Daoy (cell line): ENCODE measurements around the gene WDPCP. TPM values are rescaled to one million over a fixed set of nuclear protein-coding genes. Genes with fewer than 3 reads are reported as not detected.
"Not testable (repeated sequence)": the region's sequence is repeated elsewhere in the genome, so short reads cannot be mapped to it uniquely, and the experiment has no call there.

Experiments
- DNase-seq: peaks from one replicate; pipeline ENCODE4 v3.0.0-alpha.2; 2015; ENCODE audit warnings: low read depth
- total RNA-seq: library from RNA; depleted of rRNA; stranded (reverse); fragments of >200 nt; shearing (Covaris generic); gene quantifications from 2 replicates; pipeline ENCODE4 v1.2.3, GENCODE V29; 2014

The WDPCP gene
- total RNA-seq, 1 experiment from 2014 or later: 6.6 TPM

GRCh38 chr2:63544017-63544627 lies 44.2 kb downstream of the WDPCP start:
- no peak for DNase-seq

GRCh38 chr2:63539416-63540162 lies 48.7 kb downstream of the WDPCP start:
- DNase-seq: no peak

GRCh38 chr2:63538390-63538789 lies 49.9 kb downstream of the WDPCP start:
- no peak for DNase-seq

- DNase-seq: no peak
Observed at GRCh38 chr2:63537306-63537705, 51.0 kb downstream of the WDPCP start.

GRCh38 chr2:63530704-63531279 lies 57.5 kb downstream of the WDPCP start:
- DNase-seq: no peak

- no peak for DNase-seq
Observed at GRCh38 chr2:63525905-63526304, 62.4 kb downstream of the WDPCP start.

GRCh38 chr2:63522950-63523349 lies 65.3 kb downstream of the WDPCP start:
- DNase-seq: no peak

- no peak for DNase-seq
Observed at GRCh38 chr2:63520793-63521192, 67.5 kb downstream of the WDPCP start.

GRCh38 chr2:63514781-63515180 lies 73.5 kb downstream of the WDPCP start:
- no peak for DNase-seq

- DNase-seq: no peak
Observed at GRCh38 chr2:63514237-63514716, 74.0 kb downstream of the WDPCP start.

GRCh38 chr2:63506320-63506719 lies 82.0 kb downstream of the WDPCP start:
- DNase-seq: no peak

- DNase-seq: no peak
Observed at GRCh38 chr2:63503818-63504217, 84.5 kb downstream of the WDPCP start.

- no peak for DNase-seq
Observed at GRCh38 chr2:63500398-63500797, 87.9 kb downstream of the WDPCP start.

GRCh38 chr2:63497576-63497975 lies 90.7 kb downstream of the WDPCP start:
- no peak for DNase-seq

GRCh38 chr2:63494968-63495367 lies 93.3 kb downstream of the WDPCP start:
- DNase-seq: no peak

- no peak for DNase-seq
Observed at GRCh38 chr2:63494100-63494499, 94.2 kb downstream of the WDPCP start.

- DNase-seq: peak; percentile 3
Observed at GRCh38 chr2:63488118-63488713, 100.1 kb downstream of the WDPCP start.

- DNase-seq: no peak
Observed at GRCh38 chr2:63486861-63487290, 101.4 kb downstream of the WDPCP start.

GRCh38 chr2:63484901-63485300 lies 103.4 kb downstream of the WDPCP start:
- no peak for DNase-seq

GRCh38 chr2:63484481-63484880 lies 103.8 kb downstream of the WDPCP start:
- no peak for DNase-seq

GRCh38 chr2:63477686-63478085 lies 110.6 kb downstream of the WDPCP start:
- DNase-seq: no peak

- not testable (repeated sequence) for DNase-seq
Observed at GRCh38 chr2:63469313-63469712, 119.0 kb downstream of the WDPCP start.

- DNase-seq: no peak
Observed at GRCh38 chr2:63465633-63466032, 122.6 kb downstream of the WDPCP start.
